HG03039 (cell line): ENCODE data around the gene KRT77.
"Not testable (repeated sequence)": the region's sequence is repeated elsewhere in the genome, so short reads cannot be mapped to it uniquely, and the experiment has no call there.

Experiments
- ATAC-seq: cut with Tn5 transposase; IDR thresholded peaks from one replicate; pipeline ENCODE4 v1.9.1; 2021; ENCODE audit warnings: mild to moderate bottlenecking, moderate library complexity; ENCODE audit not compliant: unreplicated experiment

The KRT77 gene

DNA sequence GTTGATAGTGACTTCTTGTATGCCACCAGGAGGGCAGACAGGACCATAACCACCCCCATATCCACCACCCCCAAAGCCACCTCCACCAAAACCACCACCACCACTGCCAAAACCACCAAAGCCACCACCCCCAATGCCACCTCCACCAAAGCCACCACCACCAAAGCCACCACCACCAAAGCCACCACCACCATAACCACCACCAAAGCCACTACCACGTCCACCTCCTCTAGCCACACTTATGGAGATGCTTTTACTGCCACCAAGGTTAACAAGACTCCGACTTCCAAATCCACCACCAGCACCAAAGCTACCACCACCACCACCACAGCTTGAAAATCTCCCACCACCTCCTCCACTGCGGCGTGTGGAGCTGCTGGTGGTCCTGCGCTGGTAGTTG, 23.4 kb downstream of the KRT77 start:
- no peak for ATAC-seq

DNA sequence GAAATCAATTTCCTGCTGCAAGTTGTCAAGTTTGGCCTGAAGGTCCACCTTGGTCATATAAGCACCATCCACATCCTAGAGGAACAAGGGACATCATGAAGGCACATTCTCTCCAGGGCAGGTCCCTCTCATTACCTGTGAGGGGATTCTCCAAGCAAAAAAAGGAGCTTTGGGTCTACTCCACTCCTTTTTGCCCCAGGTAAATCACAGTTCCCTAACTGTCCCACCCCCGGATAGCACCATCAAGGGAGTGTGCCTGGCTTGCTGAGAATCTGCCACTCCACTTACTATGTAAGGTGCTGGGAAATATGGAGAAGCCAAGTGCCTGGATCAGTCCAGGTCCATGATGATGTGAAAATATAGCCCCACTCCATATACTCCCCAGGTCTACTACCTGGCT, 25.7 kb downstream of the KRT77 start:
- ATAC-seq, result no peak

DNA sequence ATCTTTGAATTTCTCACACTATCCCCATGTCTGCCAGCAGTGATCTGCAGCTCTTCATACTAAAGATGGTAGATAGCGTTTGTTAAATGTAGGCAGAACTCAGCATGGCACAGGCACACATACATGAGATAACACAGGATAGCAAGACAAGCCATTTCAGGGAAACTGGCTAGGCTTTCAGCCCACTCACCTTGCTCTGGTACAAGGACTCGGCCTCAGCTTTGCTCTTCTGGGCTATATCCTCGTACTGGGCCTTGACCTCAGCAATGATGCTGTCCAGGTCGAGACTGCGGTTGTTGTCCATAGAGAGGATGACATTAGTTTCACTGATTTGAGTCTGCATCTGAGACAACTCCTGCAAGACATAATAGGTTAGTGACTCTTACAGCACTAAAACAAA, 26.2 kb downstream of the KRT77 start:
- no peak for ATAC-seq

DNA sequence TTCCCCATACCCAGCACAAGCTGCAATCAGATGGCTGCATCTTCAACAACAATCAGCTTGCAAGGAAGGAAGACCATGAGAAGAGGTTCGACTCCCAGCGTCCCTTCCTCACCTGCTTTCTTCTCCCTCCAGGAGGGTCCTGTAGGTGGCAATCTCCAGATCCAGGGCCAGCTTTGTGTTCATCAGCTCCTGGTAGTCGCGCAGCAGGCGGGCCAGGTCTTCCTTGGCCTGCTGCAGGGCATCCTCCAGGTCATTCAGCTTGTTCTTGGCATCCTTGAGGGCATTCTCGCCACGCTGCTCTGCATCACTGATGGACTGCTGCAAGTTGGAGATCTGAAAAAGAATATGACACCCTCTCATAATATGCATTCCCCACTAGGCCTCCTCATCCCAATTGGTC, 27.2 kb downstream of the KRT77 start:
- no peak for ATAC-seq

DNA sequence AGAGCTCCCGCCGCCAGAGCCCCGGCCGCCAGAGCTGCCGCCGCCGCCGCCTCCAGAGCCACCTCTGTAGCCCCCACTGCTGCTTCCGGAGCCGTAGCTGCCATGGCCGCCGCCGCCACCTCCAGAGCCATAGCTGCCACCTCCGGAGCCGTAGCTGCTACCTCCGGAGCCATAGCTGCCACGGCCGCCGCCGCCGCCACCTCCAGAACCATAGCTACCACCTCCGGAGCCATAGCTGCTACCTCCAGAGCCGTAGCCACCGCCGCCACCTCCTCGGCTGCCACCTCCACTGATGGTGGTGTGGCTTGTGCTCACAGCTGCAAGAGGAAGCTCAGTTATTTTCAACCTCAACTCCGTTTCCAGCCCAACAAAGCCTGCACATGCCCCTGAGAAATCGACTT, 28.0 kb downstream of the KRT77 start:
- no peak for ATAC-seq

DNA sequence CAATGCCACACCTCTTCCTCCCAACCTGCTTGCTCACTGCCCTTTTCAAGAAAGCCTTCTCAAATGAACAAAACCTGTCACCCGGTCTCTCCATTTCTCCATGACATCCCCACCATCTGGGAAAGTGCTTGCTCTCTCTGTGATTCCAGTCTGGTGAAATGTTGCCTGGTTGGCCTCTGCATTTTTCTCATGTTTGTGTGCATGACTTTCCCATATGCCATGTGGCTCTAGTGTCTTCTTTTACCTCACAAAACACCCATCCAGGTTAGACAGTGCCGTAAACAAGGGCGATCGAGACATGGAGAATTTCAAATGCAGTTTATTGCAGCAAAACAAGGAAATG, 28.9 kb downstream of the KRT77 start:
- no peak for ATAC-seq

DNA sequence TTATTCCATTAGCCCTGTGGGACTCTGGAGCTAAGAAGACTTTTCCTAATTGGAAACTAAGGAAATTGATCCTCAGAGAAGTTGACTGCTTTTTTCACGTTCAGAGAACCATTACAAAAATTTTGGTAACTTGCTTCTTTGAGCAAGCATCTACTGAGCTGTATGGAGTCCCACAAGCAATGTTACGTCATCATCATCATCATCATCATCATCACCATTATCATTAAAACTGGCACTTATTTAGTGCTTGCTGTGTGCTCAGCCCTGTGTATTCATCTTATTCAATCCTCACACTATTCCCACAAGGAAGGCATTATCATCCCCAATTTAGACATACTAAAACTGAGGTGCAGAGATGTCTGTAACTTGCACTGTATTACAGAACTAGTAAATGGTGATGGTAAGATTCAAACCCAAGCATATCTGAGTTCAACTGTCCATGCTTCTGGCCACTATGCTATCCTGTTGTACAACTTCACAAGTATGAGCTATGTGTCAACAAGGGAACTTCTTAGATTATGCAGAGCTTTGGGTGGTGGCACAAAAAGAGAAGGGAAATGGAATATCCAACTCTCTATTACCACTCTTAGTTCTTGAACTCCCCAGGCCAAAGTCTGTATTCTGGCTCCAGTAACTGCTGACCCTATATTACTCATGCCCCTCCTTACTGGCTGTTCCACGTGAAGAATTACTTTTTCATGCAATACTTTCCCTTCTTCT, 29.5 kb downstream of the KRT77 start:
- ATAC-seq, result no peak

DNA sequence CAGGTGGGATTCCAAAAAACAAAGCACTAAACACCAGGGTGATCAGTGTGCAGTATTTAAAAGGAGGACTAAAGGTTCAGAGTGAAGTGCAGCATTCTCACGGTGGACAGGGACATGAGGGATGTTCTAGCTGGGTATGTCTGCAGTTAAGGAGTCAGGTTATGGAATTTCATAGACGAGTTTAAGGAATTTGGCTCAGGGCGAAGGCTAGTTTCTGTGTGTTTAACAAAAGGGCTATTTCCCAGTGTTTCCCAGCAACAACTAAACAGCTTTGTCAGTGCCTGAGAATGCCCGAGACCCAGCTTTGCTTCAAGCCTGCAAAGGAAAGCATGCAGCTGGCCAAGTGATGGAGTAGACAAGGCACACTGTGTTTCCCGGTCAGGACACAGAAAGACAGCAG, 30.1 kb downstream of the KRT77 start:
- ATAC-seq, result no peak

DNA sequence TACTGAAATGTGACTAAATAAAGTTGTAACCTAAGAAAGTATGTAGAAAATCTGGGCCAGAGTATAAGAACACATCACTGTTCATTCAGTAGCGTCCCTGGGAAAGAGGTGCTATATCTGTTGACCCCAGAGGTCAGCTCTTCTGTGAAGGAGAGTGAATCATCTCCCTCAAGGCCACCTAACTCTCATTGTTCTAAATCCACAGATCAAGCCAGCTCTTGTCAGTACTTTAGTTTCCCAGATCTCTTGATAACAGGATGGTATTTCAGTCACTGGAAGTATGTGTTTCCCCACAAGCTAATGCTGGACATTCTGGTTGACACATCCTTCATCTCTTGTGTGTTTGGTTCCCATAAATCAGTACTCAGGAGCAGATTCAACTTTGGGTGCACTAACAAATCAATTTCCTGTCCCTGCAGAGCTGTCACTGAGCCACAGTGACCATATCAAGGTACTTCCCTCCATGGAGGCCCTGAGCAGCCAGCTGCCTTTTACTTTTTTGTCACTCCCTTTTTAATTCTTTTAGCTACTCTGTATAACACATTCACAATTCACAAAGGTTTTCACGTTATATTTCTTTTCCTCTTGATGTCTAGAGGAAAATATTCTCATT, 30.9 kb downstream of the KRT77 start:
- ATAC-seq, result no peak

DNA sequence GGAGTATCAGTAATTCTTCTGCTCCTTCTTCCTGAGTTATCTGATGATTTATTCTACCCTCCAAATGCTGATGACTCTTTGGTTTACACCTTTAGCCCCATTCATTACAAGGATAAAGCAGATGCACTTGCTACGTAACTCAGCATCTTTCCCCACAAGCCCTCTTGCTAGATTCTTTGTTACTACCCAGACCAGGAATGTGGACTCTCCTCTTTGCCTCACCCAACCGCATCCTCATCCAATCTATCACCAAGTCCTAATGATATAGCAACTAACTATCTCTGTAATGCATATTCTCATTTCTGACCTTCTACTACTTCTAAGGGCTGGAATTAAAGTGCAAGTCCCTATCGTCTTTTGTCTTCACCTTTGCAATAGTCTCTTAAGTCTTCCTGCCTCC, 32.4 kb downstream of the KRT77 start:
- ATAC-seq, result no peak

DNA sequence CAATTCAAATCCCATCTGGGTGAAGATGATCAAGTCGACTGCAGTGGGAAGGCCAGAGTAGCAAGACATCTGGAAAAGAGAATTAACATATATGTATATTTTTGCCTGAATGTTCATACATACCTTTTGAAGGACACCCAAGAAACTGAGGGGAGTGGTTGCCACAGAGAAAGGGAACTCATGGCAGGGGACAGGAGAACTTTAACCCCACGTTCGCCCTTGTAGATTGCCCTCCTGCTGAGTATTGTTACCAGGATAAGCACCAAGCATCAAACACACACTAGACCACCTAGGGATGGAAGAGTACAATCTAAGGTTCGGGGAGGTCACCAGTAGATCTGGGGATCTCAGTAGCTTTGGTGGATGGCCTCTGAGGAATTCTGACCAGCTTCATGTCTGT, 32.8 kb downstream of the KRT77 start:
- no peak for ATAC-seq

DNA sequence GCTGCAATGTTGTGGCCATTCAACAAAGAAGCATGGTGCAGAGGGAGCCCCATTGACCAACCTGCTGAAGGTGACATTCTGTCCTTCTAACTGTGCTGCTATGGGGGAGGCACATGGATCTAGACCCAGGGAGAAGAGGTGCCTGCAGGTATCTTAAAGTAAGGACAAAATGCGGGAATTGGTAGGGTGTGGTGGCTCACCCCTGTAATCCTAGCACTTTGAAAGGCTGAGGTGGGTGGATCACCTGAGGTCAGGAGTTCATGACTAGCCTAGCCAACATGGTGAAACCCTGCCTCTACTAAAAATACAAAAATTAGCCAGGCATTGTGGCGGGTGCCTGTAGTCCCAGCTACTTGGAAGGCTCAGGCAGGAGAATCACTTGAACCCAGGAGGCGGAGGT, 33.4 kb downstream of the KRT77 start:
- ATAC-seq, result not testable (repeated sequence)

DNA sequence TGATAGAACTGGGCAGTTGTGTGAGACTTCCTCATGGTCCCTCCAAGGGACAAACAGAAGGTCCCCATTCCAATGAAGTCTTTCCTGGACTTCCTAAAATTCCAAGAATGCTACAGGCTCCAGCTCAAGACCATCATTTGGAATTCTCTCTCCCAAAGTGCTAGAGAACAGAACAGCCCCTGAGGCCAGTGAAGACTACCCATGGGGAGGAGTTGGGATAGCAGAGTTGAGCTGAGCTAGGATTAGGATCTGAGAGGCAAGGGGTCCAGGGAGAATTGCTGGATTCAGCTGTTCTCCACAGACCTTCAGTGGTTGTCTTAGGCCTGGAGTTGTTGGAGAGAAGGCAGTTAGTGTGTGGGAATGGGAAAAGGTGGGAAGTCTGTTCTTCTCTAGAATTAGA, 33.9 kb downstream of the KRT77 start:
- ATAC-seq, result no peak

DNA sequence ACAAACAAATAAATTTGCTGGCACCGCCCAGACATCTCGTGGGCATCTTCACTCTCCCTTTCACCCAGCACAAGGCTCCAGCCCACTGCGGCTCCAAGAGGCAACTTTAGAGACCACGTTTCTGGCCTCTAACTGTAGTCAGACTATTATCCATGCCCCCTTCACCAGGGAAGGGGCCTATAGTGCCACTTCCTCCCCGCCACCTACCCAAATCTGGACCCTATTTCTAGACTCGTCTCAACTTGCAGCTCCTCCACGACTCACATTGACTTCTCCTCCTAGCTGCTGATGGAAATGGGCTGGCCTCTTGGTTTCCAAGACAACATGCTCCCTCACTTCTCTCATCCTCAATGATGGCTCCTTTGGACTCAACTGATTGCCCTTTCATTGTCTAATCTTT, 35.4 kb downstream of the KRT77 start:
- no peak for ATAC-seq

DNA sequence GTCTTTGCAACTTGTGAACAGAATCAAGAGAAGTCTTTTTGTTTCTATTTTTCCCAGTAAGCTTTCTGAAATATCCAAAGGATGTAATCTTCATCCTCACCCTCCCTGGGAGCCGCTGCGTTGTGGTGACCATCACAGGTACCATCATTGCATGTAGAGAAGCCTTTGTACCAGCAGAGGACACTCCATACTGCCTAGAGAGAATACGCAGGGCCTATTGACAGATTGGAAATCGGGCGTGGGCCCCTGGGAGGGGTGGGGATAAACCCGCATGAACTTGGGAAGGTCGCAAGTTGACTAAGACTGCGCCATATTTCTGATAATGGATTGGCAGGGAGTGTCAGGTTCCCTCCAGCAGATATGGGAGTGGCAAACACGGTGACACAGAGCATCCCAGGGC, 35.8 kb downstream of the KRT77 start:
- ATAC-seq, result no peak

DNA sequence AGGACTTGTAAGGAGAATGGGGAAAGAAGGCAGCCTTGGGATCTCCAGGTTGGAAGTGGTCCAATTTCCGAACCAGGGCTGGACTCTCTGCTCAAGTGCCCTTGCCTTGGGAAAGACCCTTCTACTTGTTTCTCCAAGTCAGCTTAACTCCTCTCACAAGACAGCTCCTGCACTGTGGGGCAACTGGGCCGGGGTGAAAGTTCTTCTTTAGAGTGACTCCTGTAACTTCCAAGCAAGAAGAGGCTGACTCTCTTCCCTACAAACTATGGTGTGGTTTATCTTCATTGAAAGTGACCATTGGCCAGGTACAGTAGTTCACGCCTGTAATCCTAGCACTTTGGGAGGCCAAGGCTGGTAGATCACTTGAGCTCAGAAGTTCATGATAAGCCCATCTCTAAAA, 36.9 kb downstream of the KRT77 start:
- no peak for ATAC-seq

DNA sequence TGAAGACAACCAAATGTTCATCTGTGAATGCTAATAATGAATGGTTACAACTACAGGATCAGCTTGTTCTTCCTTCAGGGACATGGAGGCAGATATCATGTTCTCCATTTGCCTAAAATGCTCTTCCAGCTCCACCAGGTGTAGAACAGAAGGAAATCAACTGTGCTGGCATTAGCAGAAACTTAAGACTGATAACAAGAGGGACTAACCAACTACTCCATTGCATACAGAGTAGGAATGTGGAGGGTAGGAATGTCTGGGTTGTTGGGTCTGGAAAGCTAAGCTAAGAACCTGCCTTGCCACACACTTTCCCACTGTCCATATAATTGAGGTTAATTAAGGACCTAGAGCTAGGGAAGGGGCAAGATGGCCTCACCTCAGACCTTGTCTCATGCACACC, 39.9 kb downstream of the KRT77 start:
- no peak for ATAC-seq

DNA sequence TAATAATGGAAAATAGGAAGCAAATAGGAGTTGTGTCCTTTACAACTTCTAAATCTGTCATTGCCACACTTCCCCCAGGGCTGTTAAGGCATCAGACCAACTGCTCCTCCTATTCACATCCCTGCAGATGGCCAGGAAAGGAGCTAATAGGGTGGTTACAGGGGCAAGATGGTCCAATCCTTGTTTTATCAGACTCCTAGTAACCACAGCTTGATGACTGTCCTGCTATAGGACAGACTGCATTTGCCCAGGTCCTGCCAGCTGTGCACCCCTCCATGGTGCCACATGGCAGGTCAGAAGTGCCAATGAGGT, 40.5 kb downstream of the KRT77 start:
- no peak for ATAC-seq

DNA sequence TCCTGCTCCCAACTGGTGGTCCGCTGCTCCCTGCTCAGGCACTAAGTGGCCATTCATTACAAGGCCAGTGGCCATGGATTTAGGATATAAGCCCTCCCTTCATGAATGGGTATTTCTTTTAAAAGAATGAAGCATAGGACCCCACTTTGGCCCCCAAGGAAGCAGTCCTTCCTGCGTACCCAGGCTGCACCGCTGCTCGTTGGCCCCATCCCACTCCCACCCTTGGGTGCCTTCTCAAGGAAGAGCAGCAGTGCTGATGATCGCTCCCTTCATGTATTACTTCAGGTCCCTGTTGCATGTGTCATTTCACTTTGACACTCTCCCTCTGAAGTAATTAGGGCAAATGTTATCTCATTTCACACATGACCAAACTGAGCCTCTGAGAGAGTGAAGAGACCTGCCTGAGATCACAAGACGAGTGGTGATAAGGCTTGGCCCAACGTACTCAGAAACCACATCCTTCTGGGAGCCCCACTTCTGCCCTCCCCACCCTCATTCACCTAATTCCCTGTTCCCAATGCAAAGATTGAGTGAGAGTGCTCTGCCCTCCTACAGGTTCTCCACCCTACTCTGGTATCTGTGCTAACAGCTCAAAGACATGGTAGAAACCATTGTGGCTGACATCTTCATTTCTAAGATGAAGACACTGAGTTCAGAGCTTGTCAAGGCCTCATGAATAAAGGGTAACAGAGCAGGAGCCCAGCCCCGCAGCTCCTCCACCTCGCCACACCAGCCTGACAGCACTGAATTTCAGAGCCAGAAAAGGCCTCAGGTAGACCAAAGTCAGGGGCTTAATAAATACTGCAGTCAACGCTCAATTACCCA, 41.0 kb downstream of the KRT77 start:
- no peak for ATAC-seq

DNA sequence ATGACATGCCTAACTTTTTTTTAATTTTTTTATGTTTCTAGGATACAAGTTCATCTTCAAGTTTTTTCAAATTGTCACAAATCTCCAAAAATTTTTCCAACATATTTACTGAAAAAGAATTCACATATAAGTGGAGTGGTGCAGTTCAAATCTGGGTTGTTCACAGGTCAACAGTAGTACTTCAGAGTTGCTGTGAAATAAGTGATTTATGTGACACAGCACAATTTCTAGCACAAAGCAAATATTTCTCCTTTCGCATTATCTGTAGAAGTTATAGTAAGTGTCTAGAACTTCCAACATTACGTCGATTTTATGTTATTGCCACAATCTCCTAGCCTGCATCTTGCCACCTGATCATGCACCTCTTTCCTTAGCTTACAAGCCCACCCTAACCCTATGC, 41.7 kb downstream of the KRT77 start:
- no peak for ATAC-seq

DNA sequence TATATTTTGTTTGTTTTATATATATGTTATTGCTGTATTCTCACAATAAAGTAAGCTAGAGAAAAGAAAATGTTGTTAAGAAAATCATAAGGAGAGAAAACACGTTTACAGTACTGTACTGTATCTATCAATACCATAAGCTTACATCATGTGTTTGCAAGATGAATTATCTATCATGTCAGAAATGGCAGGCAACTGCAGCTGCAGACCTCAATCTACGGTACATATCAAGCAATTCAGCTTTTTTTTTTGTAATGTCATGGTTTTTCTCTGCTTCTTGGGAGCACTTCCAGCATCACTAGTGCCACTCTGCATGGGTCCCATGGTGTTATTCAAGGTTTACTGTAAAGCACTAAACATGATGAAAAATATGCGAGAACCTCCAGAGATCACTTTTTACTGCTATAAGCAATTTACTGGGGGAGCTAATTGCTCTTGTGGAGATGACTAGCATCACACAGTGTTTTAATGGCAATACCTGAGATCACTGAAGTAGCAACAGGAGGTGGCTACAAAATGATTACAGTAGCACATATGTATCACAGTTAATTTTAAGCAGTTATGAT, 42.3 kb downstream of the KRT77 start:
- no peak for ATAC-seq

DNA sequence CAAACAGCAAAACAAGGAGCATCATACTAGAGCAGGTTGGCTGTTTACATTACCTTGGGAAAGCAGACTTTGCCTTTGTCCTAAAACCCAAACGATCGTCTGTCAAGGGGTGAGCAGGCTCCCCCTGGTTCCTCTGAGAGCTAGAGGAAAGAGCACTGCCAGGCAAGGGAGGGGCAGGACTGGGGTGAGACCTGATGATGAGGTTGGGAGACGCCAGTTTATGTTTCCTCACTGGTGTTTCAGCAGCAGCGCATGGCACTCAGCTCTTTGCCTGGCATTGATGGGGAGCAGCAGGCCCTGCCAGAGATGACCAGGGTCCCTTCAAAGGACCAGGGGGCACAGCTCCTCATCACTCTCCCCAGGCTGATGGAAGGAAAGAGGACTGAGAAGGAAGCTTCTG, 43.4 kb downstream of the KRT77 start:
- no peak for ATAC-seq
